Breast epithelium (tissue), 4 donors: Measurements from ENCODE around the gene ABCC2. TPM values are rescaled to one million over a fixed set of nuclear protein-coding genes. Genes with fewer than 3 reads are reported as not detected.

Experiments used
- DNase-seq, 2 donors: peaks; one replicate each; pipeline ENCODE4 v3.0.0-alpha.2; 2019; ENCODE audit warnings: low spot score in 2 of 2
- H3K27ac ChIP-seq, 2 donors: fragments of 200-600 bp; sonication (generic) in 1 of 2; one replicate each; pipeline ENCODE4 v1.5.1; 2016 to 2019; ENCODE audit warnings: mild to moderate bottlenecking in 1 of 2
- H3K27me3 ChIP-seq, 2 donors: fragments of 200-600 bp; sonication (generic) in 1 of 2; one replicate each; pipeline versions ENCODE4 v1.5.1 to v1.6.0; 2017 to 2019; ENCODE audit warnings: control low read depth in 1 of 2, mild to moderate bottlenecking in 1 of 2
- H3K36me3 ChIP-seq: fragments of 200-600 bp; one replicate; pipeline ENCODE4 v1.5.1; 2019
- H3K4me1 ChIP-seq, 2 donors: fragments of 200-600 bp; sonication (generic); one replicate each; pipeline ENCODE4 v1.5.1; 2016 to 2019; ENCODE audit warnings: control low read depth in 1 of 2
- H3K4me3 ChIP-seq, 3 donors: fragments of 200-600 bp; sonication (generic); 1 replicate in 2 of 3; 2 replicates in 1 of 3; pipeline ENCODE4 v1.5.1; 2016 to 2019; ENCODE audit warnings: mild to moderate bottlenecking in 3 of 3, moderate library complexity in 2 of 3
- H3K9me3 ChIP-seq, 2 donors: fragments of 200-600 bp; sonication (generic) in 1 of 2; one replicate each; pipeline ENCODE4 v1.5.1; 2016 to 2019; ENCODE audit warnings: control low read depth in 1 of 2
- CTCF ChIP-seq, 3 donors: fragments of 450-650 bp; IDR thresholded peaks; one replicate each; pipeline ENCODE4 v1.5.1; 2016 to 2017; ENCODE audit warnings: antibody characterized with exemption in 3 of 3, mild to moderate bottlenecking in 3 of 3, moderate library complexity in 3 of 3
- POLR2A ChIP-seq: fragments of 450-650 bp; IDR thresholded peaks from one replicate; pipeline ENCODE4 v1.6.1; 2016; ENCODE audit warnings: antibody characterized with exemption, mild to moderate bottlenecking, moderate library complexity
- POLR2AphosphoS5 ChIP-seq, 3 donors: sonication (generic); formaldehyde crosslinking; IDR thresholded peaks; one replicate each; pipeline ENCODE4 v1.6.1; 2017; ENCODE audit warnings: antibody characterized with exemption in 3 of 3
- intact Hi-C: fragments of 100-400 bp; cut with DNase I; formaldehyde crosslinking; loops from one replicate; pipeline ENCODE4 v1.15.1; 2023; ENCODE audit warnings: low total_unique reads
- total RNA-seq, 3 donors: library from RNA; depleted of rRNA; stranded (reverse); fragments of >200 nt; gene quantifications; one replicate each; pipeline ENCODE4 v1.1.0, GENCODE V29; 2016

Gene ABCC2
- total RNA-seq, 3 donors from 2014 or later: 2.0 to 3.1 (median 2.1) TPM

GRCh38 chr10:99798031-99798430 is 15.6 kb downstream of the ABCC2 start:
- Histone ChIP-seq H3K36me3 (no peaks in the 10 kb centered on the region), H3K4me3 (no peak overlapping the region), H3K9me3 (no peaks in the 10 kb centered on the region), H3K27ac (no peak overlapping the region), H3K4me1 (no peaks in the 10 kb centered on the region), H3K27me3 (no peaks in the 10 kb centered on the region)
- TF ChIP-seq CTCF (IDR thresholded peaks at IDR 0.05): no peak
- no peak for DNase-seq
- intact Hi-C loops: no loop called here

- TF ChIP-seq CTCF (IDR thresholded peaks at IDR 0.05) (no peak), POLR2AphosphoS5 (IDR thresholded peaks at IDR 0.05) (no peak), POLR2A (no peak)
- no peak overlapping the region for H3K4me3 ChIP-seq
- no peak for DNase-seq
- no peaks in the 10 kb centered on the region for H3K36me3 ChIP-seq
- H3K27ac ChIP-seq: no peak overlapping the region
- no peaks in the 10 kb centered on the region for H3K27me3 ChIP-seq
- no peaks in the 10 kb centered on the region for H3K9me3 ChIP-seq
- intact Hi-C loops: no loop called here
- H3K4me1 ChIP-seq: no peaks in the 10 kb centered on the region
Observed at GRCh38 chr10:99798920-99799319, 16.5 kb downstream of the ABCC2 start.

DNA sequence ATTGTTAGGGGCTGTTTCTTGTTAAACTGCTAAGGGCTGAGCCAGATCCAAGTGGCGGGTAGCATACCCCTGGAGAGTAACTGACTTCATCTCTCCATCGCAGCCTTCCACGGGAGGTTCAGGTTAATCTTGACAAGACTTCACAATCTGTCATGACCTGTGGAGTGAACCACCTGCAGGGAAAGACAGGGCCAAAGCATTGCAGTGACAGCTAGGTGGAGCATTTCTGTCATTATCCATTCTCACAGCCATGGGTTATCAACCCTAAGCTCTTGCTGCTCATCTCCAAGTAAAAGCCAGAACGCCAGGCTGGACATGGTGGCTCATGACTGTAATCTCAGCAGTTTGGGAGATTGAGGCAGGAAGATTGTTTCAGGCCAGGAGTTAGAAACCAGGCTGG is 17.2 kb downstream of the ABCC2 start:
- H3K27me3 ChIP-seq: no peaks in the 10 kb centered on the region
- H3K4me1 ChIP-seq: no peaks in the 10 kb centered on the region
- DNase-seq: no peak
- no peak for TF ChIP-seq POLR2A
- TF ChIP-seq POLR2AphosphoS5 (IDR thresholded peaks at IDR 0.05): no peak
- no peak for TF ChIP-seq CTCF (IDR thresholded peaks at IDR 0.05)
- no peaks in the 10 kb centered on the region for H3K36me3 ChIP-seq
- no peak overlapping the region for H3K27ac ChIP-seq
- intact Hi-C loops: no loop called here
- H3K9me3 ChIP-seq: no peaks in the 10 kb centered on the region
- no peak overlapping the region for H3K4me3 ChIP-seq

- H3K4me3 ChIP-seq: no peak overlapping the region
- H3K27ac ChIP-seq: no peak overlapping the region
- intact Hi-C loops: no loop called here
- H3K27me3 ChIP-seq: no peaks in the 10 kb centered on the region
- TF ChIP-seq POLR2A (no peak), CTCF (IDR thresholded peaks at IDR 0.05) (no peak), POLR2AphosphoS5 (IDR thresholded peaks at IDR 0.05) (no peak)
- no peaks in the 10 kb centered on the region for H3K36me3 ChIP-seq
- H3K9me3 ChIP-seq: no peaks in the 10 kb centered on the region
- no peaks in the 10 kb centered on the region for H3K4me1 ChIP-seq
- no peak for DNase-seq
Observed at GRCh38 chr10:99804471-99804870, 22.0 kb downstream of the ABCC2 start.

DNA sequence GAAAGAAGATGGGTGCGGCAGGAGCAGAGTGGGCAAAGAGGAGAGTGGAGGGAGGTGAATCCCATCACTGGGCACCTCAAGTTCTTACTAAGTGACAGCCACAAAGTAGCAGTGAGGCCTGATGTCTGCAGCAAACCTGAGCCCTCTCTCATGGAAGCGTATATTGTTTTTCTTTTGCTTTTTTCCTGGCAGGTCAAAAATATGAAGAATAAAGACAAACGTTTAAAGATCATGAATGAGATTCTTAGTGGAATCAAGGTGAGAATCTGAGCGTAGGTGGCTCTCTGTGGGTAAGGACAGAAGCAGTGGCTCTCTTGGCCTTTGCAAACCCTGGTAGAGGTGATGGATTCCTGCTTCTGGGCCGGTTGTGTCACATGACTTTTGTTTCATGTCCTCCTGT is 22.8 kb downstream of the ABCC2 start:
- H3K4me3 ChIP-seq: no peak overlapping the region
- no peaks in the 10 kb centered on the region for H3K36me3 ChIP-seq
- intact Hi-C loops: no loop called here
- no peaks in the 10 kb centered on the region for H3K9me3 ChIP-seq
- H3K27me3 ChIP-seq: no peaks in the 10 kb centered on the region
- DNase-seq: no peak
- no peak overlapping the region for H3K27ac ChIP-seq
- no peaks in the 10 kb centered on the region for H3K4me1 ChIP-seq
- no peak for TF ChIP-seq CTCF (IDR thresholded peaks at IDR 0.05)
- TF ChIP-seq POLR2AphosphoS5 (IDR thresholded peaks at IDR 0.05): no peak
- TF ChIP-seq POLR2A: no peak
